ENCODE measurements around the gene PWP2. TPM values are rescaled to one million over a fixed set of nuclear protein-coding genes. Genes with fewer than 3 reads are reported as not detected.
A peak's percentile ranks its signal among the peaks of the same experiment; 100 is the strongest.

PWP2 gene
- total RNA-seq, 3 donors from 2014 or later: 5.8 to 9.5 (median 6.9) TPM

DNA sequence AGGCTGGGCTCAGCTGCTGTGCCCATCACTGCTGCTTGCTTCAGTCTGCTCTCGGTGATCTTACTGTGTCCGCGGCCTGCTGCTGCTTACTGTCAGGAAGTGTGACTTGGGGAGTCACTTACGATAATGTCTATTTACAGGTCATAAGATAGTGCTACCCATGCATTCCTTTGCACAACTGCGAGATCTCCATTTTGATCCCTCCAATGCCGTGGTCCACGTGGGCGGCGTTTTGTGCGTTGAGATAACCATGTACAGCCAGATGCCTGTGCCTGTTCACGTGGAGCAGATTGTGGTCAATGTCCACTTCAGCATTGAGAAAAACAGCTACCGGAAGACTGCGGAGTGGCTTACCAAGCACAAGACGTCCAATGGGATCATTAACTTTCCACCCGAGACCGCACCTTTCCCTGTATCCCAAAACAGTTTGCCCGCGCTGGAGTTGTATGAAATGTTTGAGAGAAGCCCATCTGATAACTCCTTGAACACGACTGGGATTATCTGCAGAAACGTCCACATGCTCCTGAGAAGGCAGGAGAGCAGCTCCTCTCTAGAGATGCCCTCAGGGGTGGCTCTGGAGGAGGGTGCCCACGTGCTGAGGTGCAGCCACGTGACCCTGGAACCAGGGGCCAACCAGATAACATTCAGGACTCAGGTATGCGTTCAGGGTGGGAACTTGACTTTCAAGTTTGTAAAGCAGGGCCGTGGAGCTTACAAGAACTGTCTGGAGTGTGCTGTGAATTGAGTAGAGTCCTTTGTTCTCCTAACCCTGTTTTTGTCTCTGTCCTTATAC is 24.4 kb upstream of the PWP2 start:
- intact Hi-C loops (cut with DNase I; ENCODE audit: low total_unique reads): no loop called here
- no peak for DNase-seq (ENCODE audit: low spot score in 2 of 2)
- TF ChIP-seq POLR2AphosphoS5 (IDR thresholded peaks at IDR 0.05): no peak
- no peak for TF ChIP-seq POLR2A (IDR thresholded peaks at IDR 0.05)
- TF ChIP-seq CTCF (IDR thresholded peaks at IDR 0.05): no peak
- Histone ChIP-seq H3K9me3 (no peaks in the 10 kb centered on the region), H3K4me1 (peaks cover 0 to 10% of the 10 kb centered on the region in 2 donors), H3K4me3 (no peak overlapping the region), H3K27ac (peak overlapping the region in 1 of 2 donors; percentile 2), H3K27me3 (no peaks in the 10 kb centered on the region), H3K36me3 (peaks cover 3% of the 10 kb centered on the region)

- Histone ChIP-seq H3K4me3 (no peak overlapping the region), H3K36me3 (peaks cover 3% of the 10 kb centered on the region), H3K4me1 (peaks cover 0 to 10% of the 10 kb centered on the region in 2 donors), H3K27ac (peak overlapping the region; percentile 54 to 77), H3K27me3 (no peaks in the 10 kb centered on the region), H3K9me3 (no peaks in the 10 kb centered on the region)
- TF ChIP-seq POLR2AphosphoS5 (IDR thresholded peaks at IDR 0.05): no peak
- intact Hi-C loops (cut with DNase I; ENCODE audit: low total_unique reads): no loop called here
- no peak for DNase-seq (ENCODE audit: low spot score in 2 of 2)
These were observed 23.4 kb upstream of the PWP2 start for GRCh38 chr21:44083631-44084291.

- TF ChIP-seq POLR2AphosphoS5 (IDR thresholded peaks at IDR 0.05): no peak
- no peak for TF ChIP-seq POLR2A (IDR thresholded peaks at IDR 0.05)
- no peak for TF ChIP-seq CTCF (IDR thresholded peaks at IDR 0.05)
- Histone ChIP-seq H3K27me3 (no peaks in the 10 kb centered on the region), H3K9me3 (no peaks in the 10 kb centered on the region), H3K36me3 (peaks cover 3% of the 10 kb centered on the region), H3K4me1 (peaks cover 0 to 10% of the 10 kb centered on the region in 2 donors), H3K4me3 (no peak overlapping the region), H3K27ac (peak overlapping the region; percentile 49 to 77)
- DNase-seq (ENCODE audit: low spot score in 2 of 2): no peak
- intact Hi-C loops (cut with DNase I; ENCODE audit: low total_unique reads): no loop called here
These were observed 22.5 kb upstream of the PWP2 start for GRCh38 chr21:44084496-44085241.

GRCh38 chr21:44085491-44086321 is 21.5 kb upstream of the PWP2 start:
- Histone ChIP-seq H3K36me3 (no peaks in the 10 kb centered on the region), H3K4me1 (peaks cover 0 to 10% of the 10 kb centered on the region in 2 donors), H3K27ac (peak overlapping the region; percentile 49 to 77), H3K27me3 (no peaks in the 10 kb centered on the region), H3K9me3 (no peaks in the 10 kb centered on the region), H3K4me3 (no peak overlapping the region)
- no peak for TF ChIP-seq POLR2AphosphoS5 (IDR thresholded peaks at IDR 0.05)
- no peak for TF ChIP-seq POLR2A (IDR thresholded peaks at IDR 0.05)
- TF ChIP-seq CTCF (IDR thresholded peaks at IDR 0.05): no peak
- peak in 1 of 2 donors; percentile 38 for DNase-seq (ENCODE audit: low spot score in 2 of 2)
- intact Hi-C loops (cut with DNase I; ENCODE audit: low total_unique reads): no loop called here
